ENCODE data around the gene E4F1.

GRCh38 chr16:2184962-2185361 is 38.4 kb upstream of the E4F1 start:
- no peak for TF ChIP-seq CTCF (conservative IDR thresholded peaks at IDR 0.05 in 1 of 2, IDR thresholded peaks at IDR 0.05 in 1 of 2; ENCODE audit: low read depth in 1 of 2, low read length in 2 of 2)
- no peak for TF ChIP-seq EZH2 (IDR thresholded peaks at IDR 0.05; ENCODE audit: low read length, missing control alignments)

Data from fibroblast of lung (primary cell).